GM19035 (cell line): Measurements from ENCODE around the gene NOL4L.
"Not testable (repeated sequence)": the region's sequence is repeated elsewhere in the genome, so short reads cannot be mapped to it uniquely, and the experiment has no call there.

ENCODE experiments used
- ATAC-seq: cut with Tn5 transposase; IDR thresholded peaks from one replicate; pipeline ENCODE4 v1.9.1; 2021; ENCODE audit not compliant: unreplicated experiment

NOL4L gene

DNA sequence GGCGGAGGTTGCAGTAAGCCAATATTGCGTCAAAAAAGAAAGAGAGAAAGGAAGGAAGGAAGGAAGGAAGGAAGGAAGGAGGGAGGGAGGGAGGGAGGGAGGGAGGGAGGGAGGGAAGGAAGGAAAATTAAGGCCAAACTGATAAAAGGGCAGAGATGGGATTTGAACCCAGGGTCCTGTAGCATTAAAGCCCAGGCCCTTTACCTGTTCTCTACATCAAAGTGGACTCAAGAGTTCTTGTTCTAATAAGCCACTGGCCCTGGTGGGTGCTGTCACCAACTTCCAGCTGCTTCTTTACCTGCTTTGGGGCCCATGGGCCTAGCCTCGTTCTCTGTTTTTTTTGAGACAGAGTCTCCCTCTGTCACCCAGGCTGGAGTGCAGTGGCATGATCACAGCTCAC is 7.1 kb downstream of the NOL4L start:
- ATAC-seq, result not testable (repeated sequence)

GRCh38 chr20:32577657-32578056 is 7.5 kb downstream of the NOL4L start:
- no peak for ATAC-seq

GRCh38 chr20:32577023-32577422 is 8.1 kb downstream of the NOL4L start:
- ATAC-seq, result no peak

GRCh38 chr20:32576560-32576959 is 8.6 kb downstream of the NOL4L start:
- ATAC-seq, result no peak

DNA sequence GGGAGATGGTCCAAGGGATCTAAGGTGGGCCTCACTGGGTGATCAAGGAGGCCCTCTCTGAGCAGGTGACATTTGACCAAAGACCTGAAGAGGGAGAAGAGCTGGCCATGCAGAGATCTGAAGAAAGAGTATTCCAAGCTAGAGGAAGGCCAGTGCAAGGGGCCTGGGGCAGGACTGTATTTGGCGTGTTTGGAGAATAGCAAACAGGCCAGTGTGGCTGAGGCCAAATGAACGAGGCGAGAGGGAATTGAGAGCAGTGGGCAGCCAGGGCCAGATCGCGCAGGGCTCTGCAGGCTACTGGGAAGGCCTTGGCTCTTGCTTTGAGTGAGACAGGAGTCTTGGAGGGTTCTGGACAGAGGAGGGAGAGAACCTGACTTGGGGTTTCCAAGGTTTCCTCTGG is 9.3 kb downstream of the NOL4L start:
- no peak for ATAC-seq

- ATAC-seq, result no peak
These were observed 9.9 kb downstream of the NOL4L start for GRCh38 chr20:32575227-32575581.

- no peak for ATAC-seq
These were observed 10.6 kb downstream of the NOL4L start for GRCh38 chr20:32574296-32575226.

- no peak for ATAC-seq
These were observed 11.8 kb downstream of the NOL4L start for GRCh38 chr20:32573167-32573851.

- ATAC-seq, result no peak
These were observed 12.7 kb downstream of the NOL4L start for GRCh38 chr20:32572271-32572968.

DNA sequence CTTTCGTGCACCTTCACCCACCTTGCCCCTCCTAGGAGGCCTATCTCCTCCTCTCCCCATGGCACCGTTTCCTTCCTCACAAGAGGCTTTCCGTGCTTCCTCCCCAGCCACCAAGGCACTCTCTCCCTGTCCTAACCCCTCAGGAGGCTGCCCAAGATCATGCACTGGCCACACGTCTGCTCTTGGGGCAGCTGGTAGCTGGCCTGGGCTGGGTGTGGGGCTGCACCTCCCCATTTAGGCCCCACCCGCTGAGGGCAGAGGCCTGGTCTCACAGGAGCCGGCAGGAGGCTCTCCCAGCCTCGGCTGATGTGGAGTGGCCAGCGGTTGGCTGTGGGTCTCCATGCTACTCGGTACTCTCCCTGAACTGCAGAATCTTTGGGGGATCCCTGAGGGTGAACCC is 13.6 kb downstream of the NOL4L start:
- ATAC-seq, result no peak

GRCh38 chr20:32570401-32571190 is 14.5 kb downstream of the NOL4L start:
- no peak for ATAC-seq

DNA sequence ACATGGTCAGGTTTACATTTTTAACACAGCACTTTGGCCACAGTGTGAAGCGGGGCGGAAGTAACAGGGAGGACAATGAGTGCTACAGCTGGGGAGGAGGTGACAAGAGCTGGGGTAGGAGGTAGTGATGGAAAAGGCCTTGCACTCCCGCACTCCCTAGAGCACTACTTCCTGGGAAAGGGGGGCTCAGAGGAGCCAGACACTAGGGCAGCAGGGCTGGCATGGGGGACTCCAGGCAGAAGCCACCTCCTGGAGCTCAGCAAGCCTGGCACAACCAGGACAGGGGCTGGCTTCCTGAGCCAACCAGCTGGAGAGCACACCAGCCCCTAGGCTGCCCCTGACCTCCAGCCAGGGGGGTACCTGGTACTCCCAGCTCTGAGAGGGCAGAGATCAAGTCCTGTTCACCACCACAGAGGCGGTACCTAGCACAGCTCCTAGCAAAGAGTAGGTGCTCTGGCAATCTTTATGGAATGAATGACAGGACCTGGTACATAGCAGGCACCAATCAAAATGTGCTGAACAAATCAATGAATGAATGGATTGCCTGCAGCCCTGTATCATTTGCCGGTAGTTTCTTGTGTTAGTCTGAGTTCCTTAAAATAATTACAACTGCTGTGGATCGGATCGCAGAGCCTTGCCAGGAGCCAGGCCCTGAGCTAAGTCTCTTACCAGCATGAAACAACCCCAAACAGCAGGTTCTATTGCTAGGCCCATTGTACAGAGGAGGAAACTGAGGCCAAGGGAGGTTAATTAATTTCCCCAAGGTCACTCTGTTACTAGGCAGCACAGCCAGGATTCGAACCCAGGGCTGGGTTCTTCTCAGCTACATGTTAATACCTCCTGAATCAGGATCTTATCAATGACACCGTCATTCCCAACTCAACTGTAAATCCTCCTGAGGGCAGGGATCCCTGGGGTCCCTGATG is 15.5 kb downstream of the NOL4L start:
- ATAC-seq, result no peak

- ATAC-seq, result no peak
These were observed 16.1 kb downstream of the NOL4L start for GRCh38 chr20:32569018-32569379.

DNA sequence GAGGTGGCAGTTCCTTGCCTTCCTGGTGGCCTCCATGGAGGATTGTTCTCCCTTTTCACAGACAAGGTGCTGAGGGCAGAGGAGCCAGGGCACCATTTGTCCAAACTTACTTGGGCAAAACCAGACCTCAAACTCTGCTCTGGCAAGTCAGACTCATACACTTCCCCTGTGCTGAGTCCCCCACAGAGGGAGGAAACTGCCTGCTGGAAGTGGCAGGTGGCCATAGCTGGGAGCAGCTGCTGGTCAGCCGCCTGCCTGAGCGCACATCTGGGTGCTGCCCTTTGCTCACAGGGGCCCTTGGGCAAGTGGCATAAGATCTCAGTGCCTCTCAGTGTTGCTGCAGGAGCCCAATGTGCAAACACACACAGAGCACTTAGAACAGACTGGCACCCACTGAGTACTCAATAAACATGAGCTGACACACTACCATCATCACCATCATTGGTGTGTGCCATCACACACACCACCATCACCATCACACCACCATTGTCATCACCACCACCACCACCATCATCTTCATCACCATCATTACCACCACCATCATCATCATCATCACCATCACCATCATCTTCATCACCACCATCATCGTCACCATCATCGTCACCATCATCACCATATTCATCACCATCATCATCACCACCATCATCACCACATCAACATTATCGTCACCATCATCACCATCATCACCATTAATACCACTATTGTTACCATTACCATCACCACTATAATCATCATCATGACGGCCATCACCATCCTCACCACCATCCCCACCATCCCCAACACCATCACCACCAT is 17.6 kb downstream of the NOL4L start:
- no peak for ATAC-seq

- ATAC-seq, result no peak
These were observed 18.5 kb downstream of the NOL4L start for GRCh38 chr20:32566379-32567374.

GRCh38 chr20:32565735-32566032 is 19.4 kb downstream of the NOL4L start:
- ATAC-seq, result no peak

GRCh38 chr20:32564921-32565734 is 20.0 kb downstream of the NOL4L start:
- ATAC-seq, result no peak
